AG09309 (cell line): Measurements from ENCODE around the gene CBX4.

Source experiments
- DNase-seq: peaks from one replicate; pipeline ENCODE4 v3.0.0-alpha.2; 2010; ENCODE audit warnings: low read depth
- H3K4me3 ChIP-seq: 2 replicates; pipeline ENCODE4 v1.5.1; 2011; ENCODE audit warnings: mild to moderate bottlenecking, low read depth, low read length, moderate library complexity; ENCODE audit not compliant: control insufficient read depth
- TF ChIP-seq, protein P1 (sequence below): IDR thresholded peaks from 2 replicates; pipeline ENCODE4 v1.5.1; 2011; ENCODE audit warnings: mild to moderate bottlenecking, low read depth, low read length, inconsistent platforms; ENCODE audit not compliant: insufficient read depth, control insufficient read depth; ENCODE audit errors: missing control alignments

CBX4 gene

DNA sequence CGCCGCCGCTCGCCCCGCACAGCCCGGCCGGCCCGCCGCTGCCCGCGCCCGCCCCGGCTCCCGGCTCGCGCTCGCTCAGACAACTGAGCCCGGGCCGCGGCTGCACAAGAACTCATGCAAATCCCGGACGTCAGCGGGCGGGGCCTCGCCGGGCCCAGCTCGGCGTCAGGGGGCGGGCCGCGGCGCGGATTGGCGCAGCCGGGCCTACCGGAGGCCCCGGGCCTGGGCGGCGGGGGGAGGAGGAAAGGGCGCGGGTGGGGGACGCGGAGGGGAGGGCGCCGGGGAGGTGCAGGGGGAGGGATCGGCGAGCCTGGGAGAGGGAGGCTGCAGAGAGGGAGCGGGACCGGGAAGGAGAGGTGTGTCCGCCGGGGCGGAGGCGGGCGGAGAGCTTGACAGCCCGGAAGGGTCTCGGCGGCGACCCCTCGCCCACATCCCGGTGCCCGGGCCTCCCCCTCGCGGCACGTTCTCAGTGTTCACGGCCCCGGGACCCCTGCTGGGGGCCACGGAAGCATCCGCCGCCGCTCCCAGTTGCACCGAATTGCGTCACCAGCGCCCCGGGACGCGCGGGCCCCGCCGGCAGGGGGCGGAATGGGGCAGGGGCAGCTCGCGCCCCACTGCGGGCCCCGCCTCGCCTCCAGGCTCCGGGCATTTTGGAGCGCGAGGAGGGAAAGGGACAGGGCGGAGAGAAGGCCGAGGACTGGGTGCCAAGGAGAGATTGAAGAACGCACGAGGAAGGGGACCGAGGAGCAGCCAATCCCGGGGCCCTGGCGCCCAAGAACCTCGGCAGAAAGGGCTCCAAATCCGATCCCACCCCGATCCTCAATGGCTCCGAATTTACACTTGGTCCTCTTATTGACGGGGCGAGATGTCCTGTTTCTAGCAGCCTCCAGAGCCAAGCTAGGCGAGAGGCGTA lies at the start of gene CBX4:
Gene CBX4, minus strand, starts transcription at position 85 of the 913 bp plus-strand sequence. CDS start 189 bp downstream, outside the sequence.
- peak within 1 kb of the TSS; percentile 81 for H3K4me3 ChIP-seq
- TF ChIP-seq, protein P1, sequence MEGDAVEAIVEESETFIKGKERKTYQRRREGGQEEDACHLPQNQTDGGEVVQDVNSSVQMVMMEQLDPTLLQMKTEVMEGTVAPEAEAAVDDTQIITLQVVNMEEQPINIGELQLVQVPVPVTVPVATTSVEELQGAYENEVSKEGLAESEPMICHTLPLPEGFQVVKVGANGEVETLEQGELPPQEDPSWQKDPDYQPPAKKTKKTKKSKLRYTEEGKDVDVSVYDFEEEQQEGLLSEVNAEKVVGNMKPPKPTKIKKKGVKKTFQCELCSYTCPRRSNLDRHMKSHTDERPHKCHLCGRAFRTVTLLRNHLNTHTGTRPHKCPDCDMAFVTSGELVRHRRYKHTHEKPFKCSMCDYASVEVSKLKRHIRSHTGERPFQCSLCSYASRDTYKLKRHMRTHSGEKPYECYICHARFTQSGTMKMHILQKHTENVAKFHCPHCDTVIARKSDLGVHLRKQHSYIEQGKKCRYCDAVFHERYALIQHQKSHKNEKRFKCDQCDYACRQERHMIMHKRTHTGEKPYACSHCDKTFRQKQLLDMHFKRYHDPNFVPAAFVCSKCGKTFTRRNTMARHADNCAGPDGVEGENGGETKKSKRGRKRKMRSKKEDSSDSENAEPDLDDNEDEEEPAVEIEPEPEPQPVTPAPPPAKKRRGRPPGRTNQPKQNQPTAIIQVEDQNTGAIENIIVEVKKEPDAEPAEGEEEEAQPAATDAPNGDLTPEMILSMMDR = peak; percentile 41
- peak; percentile 61 for DNase-seq

DNA sequence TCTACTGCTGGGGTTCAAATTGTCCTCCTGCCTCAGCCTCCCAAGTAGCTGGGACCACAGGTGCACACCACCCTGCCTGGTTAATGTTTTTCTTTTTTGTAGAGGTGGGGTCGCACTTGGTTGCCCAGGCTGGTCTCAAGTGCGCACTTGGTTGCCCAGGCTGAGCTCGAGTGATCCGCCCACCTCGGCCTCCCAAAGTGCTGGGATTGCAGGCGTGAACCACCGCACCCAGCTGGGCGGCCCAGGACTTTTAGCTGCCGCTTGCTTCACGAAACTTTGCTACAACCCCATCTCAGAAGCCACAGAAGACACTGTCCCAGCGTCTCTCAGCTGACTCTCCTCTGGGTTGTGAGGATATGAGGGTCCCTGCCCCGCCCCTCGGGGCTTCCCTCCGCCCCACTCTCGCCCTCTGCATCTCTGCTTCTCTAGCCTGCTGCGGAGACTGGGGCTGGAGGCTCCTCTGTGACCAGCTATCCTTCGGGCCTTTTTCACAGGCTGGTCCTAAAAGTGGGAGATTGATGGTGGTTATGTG lies 48.8 kb upstream of the CBX4 start:
- DNase-seq = no peak
- TF ChIP-seq, protein P1 = no peak
- no peak overlapping the region for H3K4me3 ChIP-seq

DNA sequence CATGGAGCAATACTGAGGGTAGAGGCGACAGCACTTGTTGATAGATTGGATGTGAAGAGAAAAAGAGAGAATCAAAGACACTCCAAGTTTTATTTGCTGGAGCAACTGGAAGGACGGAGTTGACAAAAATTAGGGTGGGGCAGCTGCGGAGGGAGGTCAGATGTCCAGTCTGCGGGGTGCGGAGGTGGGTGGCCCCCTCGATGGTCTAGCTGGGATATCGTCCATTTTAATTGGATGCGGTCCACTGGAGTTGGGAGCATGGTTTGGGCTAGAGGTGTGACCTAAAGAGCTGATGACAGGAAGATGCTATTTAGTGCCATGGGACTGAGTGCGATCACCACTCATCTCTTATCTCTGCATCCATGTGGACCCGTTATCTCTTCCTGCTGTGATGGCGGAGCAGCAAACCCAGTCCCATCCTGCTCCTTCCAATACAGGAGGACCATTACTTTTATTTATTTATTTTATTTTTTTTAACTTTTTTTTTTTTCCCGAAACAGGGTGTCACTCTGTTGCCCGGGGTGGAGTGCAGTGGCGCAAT lies 48.3 kb upstream of the CBX4 start:
- H3K4me3 ChIP-seq = no peak overlapping the region
- TF ChIP-seq, protein P1 = no peak
- DNase-seq = no peak

DNA sequence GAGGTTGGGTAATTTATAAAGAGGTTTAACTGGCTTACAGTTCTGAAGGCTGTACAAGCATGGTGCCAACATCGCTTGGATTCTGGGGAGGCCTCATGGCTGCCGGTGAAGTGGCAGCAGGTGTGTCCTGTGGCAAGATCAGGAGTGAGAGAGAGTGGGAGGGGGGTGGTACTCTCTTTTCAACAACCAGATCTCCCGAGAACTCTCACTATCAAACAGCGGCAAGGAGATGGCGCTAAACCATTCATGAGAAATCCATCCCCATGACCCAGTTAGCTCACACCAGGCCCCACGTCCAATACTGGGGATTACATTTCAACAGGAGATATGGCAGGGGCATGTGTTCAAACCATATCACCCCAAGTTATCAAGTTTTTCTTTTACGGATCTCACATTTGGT lies 44.0 kb upstream of the CBX4 start:
- no peak overlapping the region for H3K4me3 ChIP-seq
- DNase-seq = no peak
- TF ChIP-seq, protein P1 = no peak

DNA sequence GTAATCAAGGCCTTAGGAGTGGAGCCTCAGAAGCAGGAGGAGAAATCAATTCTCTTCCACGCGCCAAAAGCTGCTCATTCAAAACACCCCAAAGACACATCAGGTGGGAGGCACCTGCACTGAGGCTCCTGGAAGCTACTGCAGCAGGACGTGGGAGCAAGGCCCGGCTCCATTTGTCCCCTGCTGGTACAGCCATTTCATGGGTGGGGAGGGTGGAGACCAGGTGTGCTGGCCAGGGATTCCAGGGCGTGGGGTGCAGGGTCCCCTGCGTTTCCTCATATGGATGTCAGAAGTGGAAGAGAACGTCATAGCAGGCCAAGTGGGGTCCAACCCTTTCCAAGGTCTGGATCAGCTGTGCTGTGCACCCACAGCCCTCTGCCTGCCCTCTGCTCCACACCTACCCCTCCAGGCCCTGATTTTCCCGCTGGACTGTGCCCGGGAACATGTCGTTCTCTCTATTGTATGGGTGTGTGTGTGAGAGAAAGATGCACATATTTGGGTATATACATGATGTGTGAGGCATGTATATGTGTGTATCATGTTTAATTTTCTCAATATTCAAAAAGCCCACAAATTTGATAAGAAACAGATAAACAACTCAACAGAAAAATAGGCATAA lies 39.2 kb upstream of the CBX4 start:
- no peak for DNase-seq
- H3K4me3 ChIP-seq = no peak overlapping the region
- TF ChIP-seq, protein P1 = no peak

DNA sequence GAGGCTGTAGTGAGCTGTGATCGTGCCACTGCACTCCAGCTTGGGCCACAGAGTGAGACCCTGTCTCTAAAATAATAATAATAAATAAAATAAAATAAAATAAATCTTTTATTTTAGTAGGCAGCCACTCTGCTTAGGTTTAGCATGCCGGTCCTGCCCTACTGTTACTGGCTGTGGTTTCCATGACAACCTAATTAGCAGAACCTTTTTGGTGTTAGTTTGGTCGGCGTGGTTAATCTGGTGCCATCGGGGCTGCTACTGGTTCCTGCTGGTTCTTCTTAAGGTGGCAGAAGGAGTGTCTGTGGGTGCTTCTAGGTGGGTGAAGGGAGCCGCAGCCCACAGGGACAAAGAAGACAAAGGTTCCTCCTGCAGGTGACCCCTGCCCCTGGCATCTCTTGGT lies 37.8 kb upstream of the CBX4 start:
- no peak for DNase-seq
- TF ChIP-seq, protein P1 = no peak
- H3K4me3 ChIP-seq = no peak overlapping the region
